HepG2 (cell line): Measurements from ENCODE around the gene NARF. TPM values are rescaled to one million over a fixed set of nuclear protein-coding genes. Genes with fewer than 3 reads are reported as not detected.

ENCODE experiments used
- EP300 ChIP-seq, 3 experiments: sonication (generic) in 1 of 3; formaldehyde crosslinking in 1 of 3; IDR thresholded peaks; 2 replicates each; pipeline versions ENCODE4 v1.5.1 to v1.6.1; 2011 to 2020; ENCODE audit warnings: low read depth in 2 of 3, low read length in 2 of 3, borderline replicate concordance in 1 of 3, improper control_type of control experiment in 1 of 3, mild to moderate bottlenecking in 1 of 3, missing genetic modification reagents in 1 of 3, moderate library complexity in 1 of 3
- ZBTB3 ChIP-seq: sonication (generic); formaldehyde crosslinking; IDR thresholded peaks from 2 replicates; pipeline ENCODE4 v1.4.0; 2020; ENCODE audit warnings: low read depth, mild to moderate bottlenecking, moderate library complexity, missing genetic modification reagents, borderline replicate concordance
- ZNF138 ChIP-seq: sonication (generic); formaldehyde crosslinking; IDR thresholded peaks from 2 replicates; pipeline ENCODE4 v1.5.0; 2020; ENCODE audit warnings: mild to moderate bottlenecking, low read depth, missing genetic modification reagents
- ZNF605 ChIP-seq: sonication (generic); formaldehyde crosslinking; IDR thresholded peaks from 2 replicates; pipeline ENCODE4 v1.8.0; 2022; ENCODE audit warnings: mild to moderate bottlenecking, missing genetic modification reagents
- ZNF609 ChIP-seq: sonication (generic); formaldehyde crosslinking; IDR thresholded peaks from 2 replicates; pipeline ENCODE4 v1.4.0; 2020; ENCODE audit warnings: mild to moderate bottlenecking, missing genetic modification reagents, borderline replicate concordance
- ZNF646 ChIP-seq: sonication (generic); formaldehyde crosslinking; IDR thresholded peaks from 2 replicates; pipeline ENCODE4 v1.9.0; 2021; ENCODE audit warnings: mild to moderate bottlenecking, missing genetic modification reagents
- ZNF780A ChIP-seq: sonication (generic); formaldehyde crosslinking; IDR thresholded peaks from 2 replicates; pipeline ENCODE4 v1.8.0; 2022; ENCODE audit warnings: mild to moderate bottlenecking, missing genetic modification reagents, moderate library complexity
- ZNF792 ChIP-seq: IDR thresholded peaks from 2 replicates; pipeline ENCODE4 v1.6.1; 2016
- ZSCAN9 ChIP-seq: IDR thresholded peaks from 2 replicates; pipeline ENCODE4 v1.6.1; 2016; ENCODE audit warnings: borderline replicate concordance
- polyA plus RNA-seq, 8 experiments: library from polyadenylated mRNA; depleted of rRNA in 3 of 8; stranded (reverse) in 7 of 8; unstranded in 1 of 8; fragments of >200 nt; fragmentation: Illumina TruSeq in 4 of 8; extraction: Trizol in 4 of 8; gene quantifications; 2 replicates each; pipeline versions ENCODE4 v1.2.1 to v1.2.3, GENCODE V29; 2011 to 2016; ENCODE audit warnings: low read depth in 4 of 8, missing spikeins in 1 of 8, mixed read lengths in 1 of 8; ENCODE audit not compliant: insufficient read depth in 1 of 8
- total RNA-seq, 5 experiments: library from RNA; depleted of rRNA; stranded (reverse); fragments of >200 nt; fragmentation: Illumina TruSeq; extraction: Trizol; gene quantifications; 2 replicates each; pipeline ENCODE4 v1.2.3, GENCODE V29; 2016; ENCODE audit warnings: low read depth in 1 of 5
- TF ChIP-seq, protein P1 (sequence below): sonication (generic); formaldehyde crosslinking; IDR thresholded peaks from 2 replicates; pipeline ENCODE4 v1.4.0; 2020; ENCODE audit warnings: missing genetic modification reagents, mild to moderate bottlenecking, borderline replicate concordance
- TF ChIP-seq, protein P2 (sequence below): sonication (generic); formaldehyde crosslinking; IDR thresholded peaks from 2 replicates; pipeline ENCODE4 v1.5.0; 2020; ENCODE audit warnings: mild to moderate bottlenecking, low read depth, missing genetic modification reagents, borderline replicate concordance

NARF gene
- total and polyA plus RNA-seq, 2 of the 13 experiments (the other 11 are each of a cell fraction or from before 2014, with no cell fraction given): 61.1 to 144 TPM

DNA sequence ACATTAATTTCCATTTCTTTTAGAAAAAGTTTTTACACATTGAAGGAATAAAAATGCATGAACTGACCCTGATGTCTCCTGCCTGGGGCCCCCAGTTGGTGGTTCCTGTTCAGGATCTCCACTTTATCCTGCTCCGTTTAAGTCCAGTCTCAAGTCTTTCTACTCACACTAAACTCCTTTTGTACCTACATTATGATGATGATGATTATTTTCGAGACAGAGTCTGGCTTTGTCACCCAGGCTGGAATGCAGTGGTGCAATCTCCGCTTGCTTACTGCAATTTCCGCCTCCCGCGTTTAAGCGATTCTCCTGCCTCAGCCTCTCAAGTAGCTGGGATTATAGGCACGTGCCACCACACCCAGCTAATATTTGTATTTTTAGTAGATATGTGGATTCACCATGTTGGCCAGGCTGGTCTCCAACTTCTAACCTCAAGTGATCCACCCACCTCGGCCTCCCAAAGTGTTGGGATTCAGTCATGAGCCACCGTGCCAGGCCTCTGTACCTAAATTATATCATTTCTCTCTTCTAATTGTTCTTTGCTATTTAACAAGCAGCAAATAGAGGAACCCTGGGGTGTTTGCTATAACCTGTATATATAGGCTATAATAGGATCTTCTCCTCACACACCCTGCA is 58.8 kb downstream of the NARF start (continued):
- TF ChIP-seq ZNF780A (CRISPR knock-in tag) (no peak), ZNF792 (CRISPR knock-in tag) (peak; percentile 83), ZNF605 (CRISPR knock-in tag) (no peak), ZSCAN9 (CRISPR knock-in tag) (peak; percentile 36; the same call in 1 of the 2 replicates), ZBTB3 (CRISPR knock-in tag) (peak; percentile 85; the same call in 1 of the 2 replicates), ZNF138 (CRISPR knock-in tag) (no peak), ZNF646 (CRISPR knock-in tag) (no peak), EP300 (IDR thresholded peaks at IDR 0.05; ENCODE audit: low read depth in 2 of 2, low read length in 2 of 2) (peak; percentile 85), EP300 (CRISPR knock-in tag; IDR thresholded peaks at IDR 0.05; ENCODE audit: borderline replicate concordance) (peak; percentile 97), ZNF609 (peak; percentile 70; the same call in 1 of the 2 replicates)
- TF ChIP-seq, protein P1, sequence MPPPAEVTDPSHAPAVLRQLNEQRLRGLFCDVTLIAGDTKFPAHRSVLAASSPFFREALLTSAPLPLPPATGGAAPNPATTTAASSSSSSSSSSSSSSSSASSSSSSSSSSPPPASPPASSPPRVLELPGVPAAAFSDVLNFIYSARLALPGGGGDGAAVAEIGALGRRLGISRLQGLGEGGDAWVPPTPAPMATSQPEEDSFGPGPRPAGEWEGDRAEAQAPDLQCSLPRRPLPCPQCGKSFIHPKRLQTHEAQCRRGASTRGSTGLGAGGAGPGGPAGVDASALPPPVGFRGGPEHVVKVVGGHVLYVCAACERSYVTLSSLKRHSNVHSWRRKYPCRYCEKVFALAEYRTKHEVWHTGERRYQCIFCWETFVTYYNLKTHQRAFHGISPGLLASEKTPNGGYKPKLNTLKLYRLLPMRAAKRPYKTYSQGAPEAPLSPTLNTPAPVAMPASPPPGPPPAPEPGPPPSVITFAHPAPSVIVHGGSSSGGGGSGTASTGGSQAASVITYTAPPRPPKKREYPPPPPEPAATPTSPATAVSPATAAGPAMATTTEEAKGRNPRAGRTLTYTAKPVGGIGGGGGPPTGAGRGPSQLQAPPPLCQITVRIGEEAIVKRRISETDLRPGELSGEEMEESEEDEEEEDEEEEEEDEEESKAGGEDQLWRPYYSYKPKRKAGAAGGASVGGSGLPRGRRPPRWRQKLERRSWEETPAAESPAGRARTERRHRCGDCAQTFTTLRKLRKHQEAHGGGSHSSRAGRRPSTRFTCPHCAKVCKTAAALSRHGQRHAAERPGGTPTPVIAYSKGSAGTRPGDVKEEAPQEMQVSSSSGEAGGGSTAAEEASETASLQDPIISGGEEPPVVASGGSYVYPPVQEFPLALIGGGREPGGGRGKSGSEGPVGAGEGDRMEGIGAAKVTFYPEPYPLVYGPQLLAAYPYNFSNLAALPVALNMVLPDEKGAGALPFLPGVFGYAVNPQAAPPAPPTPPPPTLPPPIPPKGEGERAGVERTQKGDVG: no peak
- TF ChIP-seq, protein P2, sequence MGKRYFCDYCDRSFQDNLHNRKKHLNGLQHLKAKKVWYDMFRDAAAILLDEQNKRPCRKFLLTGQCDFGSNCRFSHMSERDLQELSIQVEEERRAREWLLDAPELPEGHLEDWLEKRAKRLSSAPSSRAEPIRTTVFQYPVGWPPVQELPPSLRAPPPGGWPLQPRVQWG: no peak
